Measurements from ENCODE around the gene ZBTB16.

ZBTB16 gene

DNA sequence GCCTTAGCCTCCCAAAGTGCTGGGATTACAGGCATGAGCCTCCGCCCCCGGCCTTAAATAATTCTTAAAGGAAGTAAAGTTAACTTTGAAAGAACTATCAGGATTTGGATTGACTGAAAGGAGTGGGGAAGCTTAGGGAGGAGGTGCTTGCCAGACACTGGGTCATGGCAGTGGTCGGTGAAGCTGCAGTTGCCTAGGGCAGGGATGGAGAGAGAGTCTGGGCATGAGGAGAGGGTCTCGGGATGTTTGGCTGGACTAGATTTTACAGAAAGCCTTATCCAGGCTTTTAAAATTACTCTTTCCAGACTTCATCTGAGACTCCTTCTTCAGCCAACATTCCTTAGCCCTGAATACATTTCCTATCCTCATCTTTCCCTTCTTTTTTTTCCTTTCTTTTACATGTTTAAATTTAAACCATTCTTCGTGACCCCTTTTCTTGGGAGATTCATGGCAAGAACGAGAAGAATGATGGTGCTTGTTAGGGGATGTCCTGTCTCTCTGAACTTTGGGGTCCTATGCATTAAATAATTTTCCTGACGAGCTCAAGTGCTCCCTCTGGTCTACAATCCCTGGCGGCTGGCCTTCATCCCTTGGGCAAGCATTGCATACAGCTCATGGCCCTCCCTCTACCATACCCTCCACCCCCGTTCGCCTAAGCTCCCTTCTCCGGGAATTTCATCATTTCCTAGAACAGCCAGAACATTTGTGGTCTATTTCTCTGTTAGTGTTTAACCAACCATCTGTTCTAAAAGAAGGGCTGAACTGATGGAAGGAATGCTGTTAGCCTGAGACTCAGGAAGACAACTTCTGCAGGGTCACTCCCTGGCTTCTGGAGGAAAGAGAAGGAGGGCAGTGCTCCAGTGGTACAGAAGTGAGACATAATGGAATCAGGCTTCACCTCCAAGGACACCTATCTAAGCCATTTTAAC is 236.4 kb downstream of the ZBTB16 start, which contains the start of gene NNMT:
Gene NNMT (plus strand): TSS at position 724 of the 929 bp plus-strand sequence. CDS start 158 bp downstream, at position 882.
- TF ChIP-seq, protein P1, sequence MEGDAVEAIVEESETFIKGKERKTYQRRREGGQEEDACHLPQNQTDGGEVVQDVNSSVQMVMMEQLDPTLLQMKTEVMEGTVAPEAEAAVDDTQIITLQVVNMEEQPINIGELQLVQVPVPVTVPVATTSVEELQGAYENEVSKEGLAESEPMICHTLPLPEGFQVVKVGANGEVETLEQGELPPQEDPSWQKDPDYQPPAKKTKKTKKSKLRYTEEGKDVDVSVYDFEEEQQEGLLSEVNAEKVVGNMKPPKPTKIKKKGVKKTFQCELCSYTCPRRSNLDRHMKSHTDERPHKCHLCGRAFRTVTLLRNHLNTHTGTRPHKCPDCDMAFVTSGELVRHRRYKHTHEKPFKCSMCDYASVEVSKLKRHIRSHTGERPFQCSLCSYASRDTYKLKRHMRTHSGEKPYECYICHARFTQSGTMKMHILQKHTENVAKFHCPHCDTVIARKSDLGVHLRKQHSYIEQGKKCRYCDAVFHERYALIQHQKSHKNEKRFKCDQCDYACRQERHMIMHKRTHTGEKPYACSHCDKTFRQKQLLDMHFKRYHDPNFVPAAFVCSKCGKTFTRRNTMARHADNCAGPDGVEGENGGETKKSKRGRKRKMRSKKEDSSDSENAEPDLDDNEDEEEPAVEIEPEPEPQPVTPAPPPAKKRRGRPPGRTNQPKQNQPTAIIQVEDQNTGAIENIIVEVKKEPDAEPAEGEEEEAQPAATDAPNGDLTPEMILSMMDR (IDR thresholded peaks at IDR 0.05; ENCODE audit: extremely low read depth, missing control alignments) = no peak
- no peak for DNase-seq (ENCODE audit: low spot score)

DNA sequence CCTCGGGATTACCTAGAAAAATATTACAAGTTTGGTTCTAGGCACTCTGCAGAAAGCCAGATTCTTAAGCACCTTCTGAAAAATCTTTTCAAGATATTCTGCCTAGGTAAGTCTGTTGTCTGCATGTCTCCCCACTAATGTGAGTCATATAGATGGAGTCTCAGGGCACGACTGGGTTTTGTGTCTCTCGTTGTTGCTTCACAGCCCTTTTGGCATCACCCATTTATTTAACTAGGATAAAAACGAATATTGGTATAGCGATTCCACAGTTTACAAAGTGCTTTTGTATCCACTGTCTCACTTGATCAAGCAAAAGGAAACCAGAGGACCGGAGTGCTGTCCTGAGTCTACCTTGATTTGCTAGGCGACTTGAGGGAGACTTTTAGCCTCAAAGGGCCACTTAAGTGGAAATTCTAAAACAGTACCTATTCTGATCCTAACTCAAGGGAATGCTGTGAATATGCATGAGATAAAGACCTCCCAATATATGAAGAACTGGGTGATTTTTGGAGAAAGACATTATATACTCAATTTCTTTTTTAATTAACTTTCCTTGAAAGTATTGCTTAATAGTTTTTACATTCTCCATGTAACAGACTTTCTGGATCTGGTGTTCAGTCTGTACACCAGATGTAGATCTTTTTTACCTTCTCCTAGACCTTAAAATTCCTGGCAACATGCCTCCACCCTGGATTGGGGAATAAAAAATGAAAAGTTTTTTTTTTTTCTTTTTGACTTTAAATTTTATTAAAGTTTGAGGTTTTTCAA is 237.3 kb downstream of the ZBTB16 start:
- DNase-seq (ENCODE audit: low spot score) = no peak
- TF ChIP-seq, protein P1 (IDR thresholded peaks at IDR 0.05; ENCODE audit: extremely low read depth, missing control alignments) = no peak

DNA sequence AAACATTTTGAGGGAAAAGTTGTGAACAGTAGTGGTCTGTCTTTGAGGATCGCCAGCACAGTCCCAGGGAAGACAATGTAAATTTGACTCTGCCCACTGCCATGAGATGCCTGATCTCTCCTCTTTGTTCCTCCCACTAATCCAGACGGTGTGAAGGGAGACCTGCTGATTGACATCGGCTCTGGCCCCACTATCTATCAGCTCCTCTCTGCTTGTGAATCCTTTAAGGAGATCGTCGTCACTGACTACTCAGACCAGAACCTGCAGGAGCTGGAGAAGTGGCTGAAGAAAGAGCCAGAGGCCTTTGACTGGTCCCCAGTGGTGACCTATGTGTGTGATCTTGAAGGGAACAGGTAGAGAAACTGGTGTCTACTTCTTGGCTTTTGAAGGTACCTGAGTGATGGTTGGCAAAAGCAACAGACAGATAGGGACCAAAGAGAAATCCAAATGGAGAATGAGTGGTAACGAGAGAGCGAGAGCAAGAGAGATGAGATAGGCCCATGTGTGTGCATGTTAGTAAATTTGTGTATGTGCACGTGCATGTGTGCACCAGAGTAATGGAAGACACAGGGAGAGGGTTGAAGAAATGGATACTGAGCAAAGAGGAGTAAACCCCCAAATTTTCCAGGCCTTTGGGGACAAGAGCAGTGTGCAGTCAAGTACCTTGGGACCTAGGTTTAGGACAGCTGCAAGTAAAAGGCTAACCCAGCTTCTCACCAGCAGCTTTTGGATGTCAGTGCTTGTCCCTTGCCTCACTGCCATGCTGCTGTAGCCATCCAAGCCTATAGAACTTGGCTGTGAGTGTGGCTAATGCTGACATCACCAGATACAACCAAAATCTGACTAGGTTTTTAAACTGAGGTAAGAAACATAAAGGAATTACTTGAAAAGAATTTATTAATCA is 238.5 kb downstream of the ZBTB16 start:
- TF ChIP-seq, protein P1 (IDR thresholded peaks at IDR 0.05; ENCODE audit: extremely low read depth, missing control alignments) = no peak
- DNase-seq (ENCODE audit: low spot score) = no peak

- DNase-seq (ENCODE audit: low spot score) = no peak
- TF ChIP-seq, protein P1 (IDR thresholded peaks at IDR 0.05; ENCODE audit: extremely low read depth, missing control alignments) = no peak
Observed at GRCh38 chr11:114298710-114299109, 239.2 kb downstream of the ZBTB16 start.
